ENCODE measurements around the gene PARN.
"Not testable (repeated sequence)": the region's sequence is repeated elsewhere in the genome, so short reads cannot be mapped to it uniquely, and the experiment has no call there.

The PARN gene

GRCh38 chr16:14629919-14630619 lies at the start of gene PARN:
Gene PARN, minus strand, starts transcription at chr16:14630260. Its CDS starts 135 bp downstream, at chr16:14630125.
- DNase-seq (ENCODE audit: low read depth) = peak; percentile 98

- no peak for DNase-seq (ENCODE audit: low read depth)
Measured at GRCh38 chr16:14678748-14679497, 48.9 kb upstream of the PARN start.

- no peak for DNase-seq (ENCODE audit: low read depth)
Measured at GRCh38 chr16:14677627-14678026, 47.6 kb upstream of the PARN start.

GRCh38 chr16:14676633-14677032 lies 46.6 kb upstream of the PARN start:
- DNase-seq (ENCODE audit: low read depth) = no peak

GRCh38 chr16:14672403-14672971 lies 42.4 kb upstream of the PARN start:
- DNase-seq (ENCODE audit: low read depth) = no peak

- no peak for DNase-seq (ENCODE audit: low read depth)
Measured at GRCh38 chr16:14669776-14670175, 39.7 kb upstream of the PARN start.

- DNase-seq (ENCODE audit: low read depth) = no peak
Measured at GRCh38 chr16:14668556-14669223, 38.6 kb upstream of the PARN start.

- no peak for DNase-seq (ENCODE audit: low read depth)
Measured at GRCh38 chr16:14667347-14668266, 37.5 kb upstream of the PARN start.

- peak; percentile 50 for DNase-seq (ENCODE audit: low read depth)
Measured at GRCh38 chr16:14658063-14658462, 28.0 kb upstream of the PARN start.

- no peak for DNase-seq (ENCODE audit: low read depth)
Measured at GRCh38 chr16:14652726-14653125, 22.7 kb upstream of the PARN start.

GRCh38 chr16:14650629-14651028 lies 20.6 kb upstream of the PARN start:
- no peak for DNase-seq (ENCODE audit: low read depth)

GRCh38 chr16:14649816-14650215 lies 19.8 kb upstream of the PARN start:
- no peak for DNase-seq (ENCODE audit: low read depth)

- DNase-seq (ENCODE audit: low read depth) = no peak
Measured at GRCh38 chr16:14641926-14642325, 11.9 kb upstream of the PARN start.

- no peak for DNase-seq (ENCODE audit: low read depth)
Measured at GRCh38 chr16:14641206-14641605, 11.1 kb upstream of the PARN start.

GRCh38 chr16:14640538-14640937 lies 10.5 kb upstream of the PARN start:
- no peak for DNase-seq (ENCODE audit: low read depth)

- DNase-seq (ENCODE audit: low read depth) = not testable (repeated sequence)
Measured at GRCh38 chr16:14636951-14637240, 6.8 kb upstream of the PARN start.

- DNase-seq (ENCODE audit: low read depth) = peak; percentile 9
Measured at GRCh38 chr16:14636179-14636950, 6.3 kb upstream of the PARN start.

GRCh38 chr16:14635395-14636165 lies 5.5 kb upstream of the PARN start:
- no peak for DNase-seq (ENCODE audit: low read depth)

GRCh38 chr16:14634389-14634725 lies 4.3 kb upstream of the PARN start:
- no peak for DNase-seq (ENCODE audit: low read depth)
